Iris pigment epithelial cell (primary cell): ENCODE data around the gene ZNF814.
"Not testable (repeated sequence)": the region's sequence is repeated elsewhere in the genome, so short reads cannot be mapped to it uniquely, and the experiment has no call there.

Experiments
- DNase-seq: peaks from one replicate; pipeline ENCODE4 v3.0.0-alpha.2; 2011; ENCODE audit warnings: low read depth

ZNF814 gene

DNA sequence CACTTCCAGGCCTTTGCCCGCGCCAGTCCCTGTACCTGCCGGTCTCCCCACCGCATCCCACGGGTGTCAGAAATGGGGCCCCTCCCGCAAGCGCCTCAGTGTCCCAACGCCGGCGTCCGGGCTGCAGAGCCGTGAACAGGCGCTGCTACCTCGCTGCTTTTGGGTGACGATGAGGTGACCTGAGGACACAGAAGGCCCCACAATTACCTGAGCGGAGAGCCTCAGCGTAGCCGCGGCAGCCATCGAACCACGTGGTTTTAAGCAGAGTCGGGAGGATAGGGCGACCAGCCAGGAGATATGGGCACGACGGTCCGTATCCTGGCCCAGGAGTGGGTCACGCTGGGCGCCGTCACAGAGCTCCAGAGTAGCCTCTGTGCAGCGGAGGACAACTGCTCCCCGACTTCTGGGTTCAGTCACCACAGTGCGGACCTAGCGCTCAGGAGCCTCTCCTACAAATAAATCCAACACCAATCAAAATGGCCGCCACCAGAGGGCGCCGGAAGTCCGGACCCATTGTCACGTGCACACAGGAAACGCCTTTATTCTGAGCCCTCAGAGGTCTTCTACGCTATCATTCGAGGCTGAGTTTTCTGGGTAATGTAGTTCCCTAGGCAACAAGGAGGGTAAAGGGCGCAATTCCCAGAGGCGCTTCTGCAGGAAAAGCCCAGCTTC, at the start of gene ZNF814:
TSS of gene ZNF814 (minus strand) at position 478 of the 672 bp plus-strand sequence. CDS start at position 243, 235 bp downstream.
- DNase-seq: peak; percentile 79

DNA sequence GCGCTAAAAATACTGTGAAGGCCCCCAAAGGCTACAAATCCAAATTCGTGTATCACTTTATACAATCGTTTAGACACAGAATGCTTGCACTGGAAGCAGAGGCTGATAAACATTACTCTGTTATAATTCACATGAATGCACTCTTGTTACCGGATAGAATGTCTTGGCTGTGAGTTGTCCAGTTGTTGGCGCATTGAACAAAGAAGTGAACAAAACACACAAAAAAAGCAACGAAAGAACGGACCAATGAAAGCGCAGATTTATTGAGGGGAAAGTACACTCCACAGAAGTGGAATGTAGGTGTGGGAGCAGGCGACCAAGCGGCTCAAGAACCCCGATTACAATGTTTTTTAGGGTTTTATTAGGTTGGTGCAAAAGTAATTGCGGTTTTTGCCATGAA, 46.9 kb upstream of the ZNF814 start:
- no peak for DNase-seq

DNA sequence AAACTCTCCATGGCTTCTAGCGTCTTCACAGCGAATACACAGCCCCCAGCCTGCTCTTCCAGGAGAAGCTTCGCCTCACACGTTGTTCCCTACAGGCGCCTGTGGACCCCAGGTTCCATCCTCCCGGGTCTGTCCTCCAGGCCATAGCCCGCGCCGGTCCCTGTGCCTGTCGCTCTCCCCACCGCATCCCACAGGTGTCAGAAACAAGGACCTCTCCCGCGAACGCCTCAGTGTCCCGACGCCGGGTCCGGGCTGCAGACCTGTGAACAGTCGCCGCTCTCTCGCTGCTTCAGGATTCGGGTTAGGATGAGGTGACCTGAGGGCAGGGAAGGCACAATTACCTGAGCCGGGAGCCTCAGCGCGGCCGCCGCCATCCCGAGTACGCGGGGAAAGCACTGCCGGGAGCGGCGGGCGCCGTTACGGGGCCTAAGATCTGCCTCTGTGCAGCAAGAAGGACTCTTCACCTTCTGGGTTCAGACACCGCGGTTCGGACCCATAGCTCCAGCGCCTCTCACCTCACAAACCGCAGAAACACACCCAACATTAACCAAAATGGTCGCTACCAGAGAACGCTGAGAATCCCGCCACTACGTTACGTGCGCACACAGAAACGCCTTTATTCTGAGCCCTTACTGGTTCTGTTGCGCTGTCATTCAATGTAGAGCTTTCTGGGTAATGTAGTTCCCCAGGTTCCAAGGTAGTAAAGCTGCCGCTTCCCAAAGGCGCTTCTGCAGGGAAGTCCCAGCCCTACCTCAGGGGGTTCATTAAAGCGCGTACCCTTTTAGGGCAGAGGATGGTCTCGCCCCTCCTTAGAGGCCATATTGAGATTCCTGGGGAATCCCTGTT, 46.2 kb upstream of the ZNF814 start, which contains the start of gene ZNF418:
TSS of gene ZNF418 (minus strand) at position 583 of the 846 bp plus-strand sequence. CDS start 1,580 bp downstream, outside the sequence.
- peak; percentile 88 for DNase-seq

GRCh38 chr19:57927587-57927986, 38.8 kb upstream of the ZNF814 start:
- DNase-seq: no peak

DNA sequence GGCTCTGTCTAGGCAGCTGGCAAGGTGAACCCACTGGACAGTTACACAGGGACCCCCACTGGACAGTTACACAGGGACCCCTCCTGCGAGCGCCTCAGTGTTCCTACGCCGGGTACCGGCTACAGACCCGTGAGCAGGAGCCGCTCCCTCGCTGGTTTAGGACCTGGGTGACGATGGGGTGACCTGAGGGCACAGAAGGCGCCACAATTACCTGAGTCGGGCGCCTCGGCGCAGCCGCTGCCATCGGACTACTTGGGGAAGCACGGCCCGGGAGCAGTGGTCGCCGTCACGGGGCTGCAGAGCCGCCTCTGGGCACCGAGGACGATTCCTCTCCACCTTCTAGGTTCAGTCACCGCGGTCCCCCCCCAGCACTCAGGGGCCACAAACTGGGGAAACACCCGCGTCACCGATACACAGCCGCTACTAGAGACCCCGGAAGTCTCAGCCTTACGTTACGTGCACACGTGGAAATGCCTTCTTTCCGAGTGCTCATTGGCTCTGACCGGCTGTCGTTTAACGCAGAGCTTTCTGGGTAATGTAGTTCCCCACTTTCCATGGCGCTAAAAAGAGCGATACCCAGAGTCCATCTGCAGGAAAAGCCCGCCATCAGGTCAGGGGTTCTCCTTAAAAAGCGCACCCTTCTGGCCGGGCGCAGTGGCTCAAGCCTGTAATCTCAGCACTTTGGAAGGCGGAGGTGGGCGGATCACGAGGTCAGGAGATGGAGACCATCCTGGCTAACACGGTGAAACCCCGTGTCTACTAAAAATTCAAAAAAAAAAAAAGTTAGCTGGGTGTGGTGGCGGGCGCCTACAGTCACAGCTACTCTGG, 27.5 kb upstream of the ZNF814 start, which contains the start of gene ZNF417:
TSS of gene ZNF417 (minus strand) at position 425 of the 828 bp plus-strand sequence. CDS start at position 244, 181 bp downstream.
- peak; percentile 95 for DNase-seq

- no peak for DNase-seq
These were observed 25.7 kb upstream of the ZNF814 start for GRCh38 chr19:57914531-57914930.

DNA sequence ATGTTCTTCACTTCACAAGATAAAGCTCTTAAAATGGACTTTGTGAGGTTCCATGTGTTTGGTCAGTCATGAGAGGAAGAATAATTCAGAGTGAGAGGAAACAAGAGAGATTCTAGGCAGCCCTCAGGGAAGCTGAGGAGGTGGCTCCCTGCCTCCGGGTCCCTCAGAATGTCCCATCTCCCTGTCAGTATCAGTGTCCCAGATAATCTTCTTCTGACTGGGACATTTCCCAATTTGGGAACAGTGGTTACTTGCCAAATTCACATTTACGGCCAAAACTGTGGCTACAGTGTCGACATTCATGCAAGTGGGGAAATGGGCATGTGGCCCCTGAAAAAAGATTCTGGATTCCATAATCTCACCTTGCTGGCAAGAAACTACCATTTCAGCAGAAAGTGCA, 18.6 kb upstream of the ZNF814 start:
- no peak for DNase-seq

- DNase-seq: no peak
These were observed 16.4 kb upstream of the ZNF814 start for GRCh38 chr19:57905258-57905657.

- DNase-seq: no peak
These were observed 14.9 kb upstream of the ZNF814 start for GRCh38 chr19:57903618-57904184.

GRCh38 chr19:57900311-57900710, 11.5 kb upstream of the ZNF814 start:
- no peak for DNase-seq

- peak; percentile 88 for DNase-seq
These were observed 1.9 kb upstream of the ZNF814 start for GRCh38 chr19:57890706-57891105.

GRCh38 chr19:57888107-57888559, 704 bp downstream of the ZNF814 start:
- no peak for DNase-seq

GRCh38 chr19:57887195-57887941, 1.5 kb downstream of the ZNF814 start:
- no peak for DNase-seq

DNA sequence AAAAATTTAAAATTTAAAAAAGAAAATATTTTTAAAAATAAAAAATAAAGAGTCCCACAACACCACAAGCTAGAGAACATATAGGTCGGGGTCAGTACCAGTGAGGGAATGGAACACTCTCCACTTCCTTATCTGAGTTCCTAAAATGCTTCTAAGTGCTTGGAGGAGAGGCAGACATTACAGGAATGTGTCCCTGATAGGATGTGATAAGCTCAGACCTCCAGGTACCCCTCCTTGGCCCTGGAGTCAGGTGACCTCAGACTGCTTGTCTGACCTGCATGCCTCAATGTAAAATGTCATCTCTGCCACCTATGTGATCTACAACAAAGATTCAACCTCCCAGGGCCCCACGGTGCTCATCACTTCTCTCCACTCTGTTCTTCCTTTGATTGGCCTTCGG, 2.8 kb downstream of the ZNF814 start:
- DNase-seq: no peak

GRCh38 chr19:57873883-57874799, 14.7 kb downstream of the ZNF814 start:
- not testable (repeated sequence) for DNase-seq

- no peak for DNase-seq
These were observed 16.4 kb downstream of the ZNF814 start for GRCh38 chr19:57872450-57872849.

DNA sequence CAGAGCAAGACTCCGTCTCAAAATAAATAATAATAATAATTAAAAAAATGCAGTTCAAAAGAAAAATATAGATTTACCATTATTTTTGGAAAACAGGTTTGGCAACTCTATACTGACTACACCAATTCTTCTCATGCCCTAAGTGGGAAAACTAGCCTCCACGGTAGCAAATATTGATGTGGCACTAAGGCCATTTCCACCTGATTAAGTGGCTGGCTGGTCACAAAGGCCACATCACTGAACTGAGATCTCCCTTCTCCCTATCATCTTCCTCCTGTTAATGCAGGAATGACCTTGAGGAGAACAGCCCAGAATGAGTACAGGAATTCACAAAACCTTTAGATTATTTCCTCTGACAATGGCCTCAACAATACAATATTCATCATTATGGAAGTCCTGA, 18.6 kb downstream of the ZNF814 start:
- DNase-seq: no peak

GRCh38 chr19:57869655-57870054, 19.2 kb downstream of the ZNF814 start:
- DNase-seq: not testable (repeated sequence)

GRCh38 chr19:57867868-57868492, 20.9 kb downstream of the ZNF814 start:
- no peak for DNase-seq
